ENCODE data around the gene HLCS. TPM values are rescaled to one million over a fixed set of nuclear protein-coding genes. Genes with fewer than 3 reads are reported as not detected.

Gene HLCS
- total RNA-seq, 1 donor from 2014 or later = 10.3 TPM

DNA sequence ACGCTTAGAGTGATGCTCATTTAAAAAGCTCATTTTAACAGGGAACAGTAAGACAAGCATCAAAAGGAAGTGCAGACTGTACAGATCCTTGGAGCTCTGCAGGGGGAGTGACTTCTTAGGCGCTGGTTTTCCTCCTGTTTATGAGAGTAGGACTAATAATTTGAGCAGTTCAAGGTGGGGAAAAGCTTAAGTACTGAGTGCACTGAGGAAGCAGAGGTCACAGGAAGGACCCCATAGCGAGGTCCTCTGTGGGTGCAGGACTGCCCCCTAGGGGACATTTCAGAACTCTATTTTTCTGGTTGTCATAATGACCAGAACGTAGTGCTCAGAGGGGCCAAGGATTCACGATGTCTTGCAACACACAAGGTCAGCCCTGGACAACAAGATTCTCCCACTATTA is 112.1 kb downstream of the HLCS start:
- H3K27ac ChIP-seq = no peak overlapping the region
- H3K27me3 ChIP-seq = no peaks in the 10 kb centered on the region
- intact Hi-C loops (cut with DNase I) = no loop called here
- no peak overlapping the region for H3K4me3 ChIP-seq
- no peaks in the 10 kb centered on the region for H3K4me1 ChIP-seq
- DNase-seq (ENCODE audit: extremely low spot score in 2 of 2) = no peak
- TF ChIP-seq POLR2A (IDR thresholded peaks at IDR 0.05) (no peak), POLR2AphosphoS5 (IDR thresholded peaks at IDR 0.05; ENCODE audit: insufficient read depth in 1 of 2, low read depth in 1 of 2) (no peak)
- TF ChIP-seq, protein P1, sequence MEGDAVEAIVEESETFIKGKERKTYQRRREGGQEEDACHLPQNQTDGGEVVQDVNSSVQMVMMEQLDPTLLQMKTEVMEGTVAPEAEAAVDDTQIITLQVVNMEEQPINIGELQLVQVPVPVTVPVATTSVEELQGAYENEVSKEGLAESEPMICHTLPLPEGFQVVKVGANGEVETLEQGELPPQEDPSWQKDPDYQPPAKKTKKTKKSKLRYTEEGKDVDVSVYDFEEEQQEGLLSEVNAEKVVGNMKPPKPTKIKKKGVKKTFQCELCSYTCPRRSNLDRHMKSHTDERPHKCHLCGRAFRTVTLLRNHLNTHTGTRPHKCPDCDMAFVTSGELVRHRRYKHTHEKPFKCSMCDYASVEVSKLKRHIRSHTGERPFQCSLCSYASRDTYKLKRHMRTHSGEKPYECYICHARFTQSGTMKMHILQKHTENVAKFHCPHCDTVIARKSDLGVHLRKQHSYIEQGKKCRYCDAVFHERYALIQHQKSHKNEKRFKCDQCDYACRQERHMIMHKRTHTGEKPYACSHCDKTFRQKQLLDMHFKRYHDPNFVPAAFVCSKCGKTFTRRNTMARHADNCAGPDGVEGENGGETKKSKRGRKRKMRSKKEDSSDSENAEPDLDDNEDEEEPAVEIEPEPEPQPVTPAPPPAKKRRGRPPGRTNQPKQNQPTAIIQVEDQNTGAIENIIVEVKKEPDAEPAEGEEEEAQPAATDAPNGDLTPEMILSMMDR (IDR thresholded peaks at IDR 0.05) = no peak
- H3K9me3 ChIP-seq = no peaks in the 10 kb centered on the region
- no peaks in the 10 kb centered on the region for H3K36me3 ChIP-seq

DNA sequence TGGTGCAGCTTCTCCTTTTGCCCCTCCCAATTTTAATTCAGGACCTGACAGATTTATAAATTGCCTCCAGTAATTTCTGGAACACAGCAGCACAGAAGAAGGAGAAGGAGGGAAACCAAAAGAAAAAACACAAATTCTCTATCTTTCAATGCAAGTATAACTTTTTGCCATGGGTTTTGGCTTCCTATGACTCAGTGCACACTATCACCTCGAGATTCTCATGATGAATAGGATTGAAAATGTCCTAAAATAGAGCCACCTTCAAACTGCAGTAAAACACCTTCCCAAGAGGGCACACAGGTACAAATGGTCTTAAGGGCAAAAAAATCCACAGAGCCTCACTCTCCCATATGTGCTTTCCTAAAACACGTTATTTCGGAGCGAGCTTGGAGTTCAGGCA is 113.6 kb downstream of the HLCS start:
- TF ChIP-seq POLR2AphosphoS5 (IDR thresholded peaks at IDR 0.05; ENCODE audit: insufficient read depth in 1 of 2, low read depth in 1 of 2) (no peak), POLR2A (IDR thresholded peaks at IDR 0.05) (no peak)
- TF ChIP-seq, protein P1 (IDR thresholded peaks at IDR 0.05) = no peak
- H3K27ac ChIP-seq = no peak overlapping the region
- no peaks in the 10 kb centered on the region for H3K4me1 ChIP-seq
- intact Hi-C loops (cut with DNase I) = no loop called here
- H3K27me3 ChIP-seq = no peaks in the 10 kb centered on the region
- no peaks in the 10 kb centered on the region for H3K36me3 ChIP-seq
- DNase-seq (ENCODE audit: extremely low spot score in 2 of 2) = no peak
- no peaks in the 10 kb centered on the region for H3K9me3 ChIP-seq
- H3K4me3 ChIP-seq = no peak overlapping the region

DNA sequence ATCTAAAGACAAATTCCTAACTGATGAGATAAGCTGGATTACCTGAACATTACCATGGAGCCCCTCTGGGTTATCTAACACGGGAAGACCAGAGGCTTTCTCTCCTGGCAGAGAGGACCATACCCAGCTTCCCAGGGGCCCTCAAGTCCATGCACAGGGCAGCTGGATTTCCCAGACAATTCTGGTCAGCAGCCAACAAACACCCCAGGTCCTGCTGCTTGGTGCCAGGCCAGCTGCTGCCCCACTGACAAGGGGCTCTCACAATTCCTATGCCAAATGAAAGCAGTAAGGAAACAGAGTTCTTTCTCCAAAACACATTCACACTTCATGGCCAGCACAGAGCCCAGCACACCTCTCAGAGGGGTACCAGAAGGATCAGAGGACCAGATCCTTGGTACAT is 114.2 kb downstream of the HLCS start:
- H3K4me1 ChIP-seq = no peaks in the 10 kb centered on the region
- no peaks in the 10 kb centered on the region for H3K9me3 ChIP-seq
- H3K4me3 ChIP-seq = no peak overlapping the region
- no peaks in the 10 kb centered on the region for H3K27me3 ChIP-seq
- intact Hi-C loops (cut with DNase I) = no loop called here
- H3K27ac ChIP-seq = no peak overlapping the region
- TF ChIP-seq, protein P1 (IDR thresholded peaks at IDR 0.05) = no peak
- TF ChIP-seq POLR2A (IDR thresholded peaks at IDR 0.05) = no peak
- no peak for TF ChIP-seq POLR2AphosphoS5 (IDR thresholded peaks at IDR 0.05; ENCODE audit: insufficient read depth in 1 of 2, low read depth in 1 of 2)
- no peak for DNase-seq (ENCODE audit: extremely low spot score in 2 of 2)
- H3K36me3 ChIP-seq = no peaks in the 10 kb centered on the region

DNA sequence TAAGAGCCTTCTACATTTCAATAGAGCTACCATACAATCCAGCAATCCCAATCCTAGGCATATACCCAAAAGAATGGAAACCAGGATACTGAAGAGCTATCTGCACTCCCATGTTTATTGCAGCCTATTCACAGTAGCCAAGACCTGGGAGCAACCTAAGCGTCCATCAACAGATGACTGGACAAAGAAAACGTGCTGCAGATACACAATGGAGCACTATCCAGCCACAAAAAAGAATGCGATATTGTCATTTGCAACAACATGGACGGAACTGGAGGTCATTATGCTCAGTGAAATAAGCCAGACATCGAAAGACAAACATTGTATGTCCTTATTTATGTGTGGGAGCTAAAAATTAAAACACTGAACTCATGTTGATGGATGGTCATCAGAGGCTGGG is 115.3 kb downstream of the HLCS start:
- intact Hi-C loops (cut with DNase I) = no loop called here

DNA sequence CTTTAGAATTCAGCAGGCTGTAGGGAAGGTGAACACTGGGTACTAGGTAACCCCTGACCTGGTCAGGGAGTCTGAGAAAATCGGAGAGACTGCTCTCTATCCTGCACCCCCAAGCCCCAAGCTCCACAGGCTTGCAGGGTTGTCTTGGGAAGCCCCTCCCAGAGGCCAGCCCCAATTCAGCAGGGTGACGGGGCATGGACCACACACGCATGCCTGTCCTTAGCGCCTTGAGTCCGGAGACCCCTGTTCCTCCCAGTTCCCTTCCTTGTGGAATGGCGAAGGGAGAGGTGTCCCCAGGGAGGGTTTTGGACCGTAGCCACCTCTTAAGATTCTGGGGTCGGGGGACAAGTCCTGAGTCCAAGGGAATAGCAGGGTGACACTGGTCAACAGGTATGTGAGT is 116.1 kb downstream of the HLCS start:
- no peaks in the 10 kb centered on the region for H3K9me3 ChIP-seq
- H3K27me3 ChIP-seq = no peaks in the 10 kb centered on the region
- TF ChIP-seq POLR2AphosphoS5 (IDR thresholded peaks at IDR 0.05; ENCODE audit: insufficient read depth in 1 of 2, low read depth in 1 of 2) (no peak), POLR2A (IDR thresholded peaks at IDR 0.05) (no peak)
- TF ChIP-seq, protein P1 (IDR thresholded peaks at IDR 0.05) = no peak
- H3K36me3 ChIP-seq = no peaks in the 10 kb centered on the region
- intact Hi-C loops (cut with DNase I) = no loop called here
- H3K4me1 ChIP-seq = no peaks in the 10 kb centered on the region
- H3K4me3 ChIP-seq = no peak overlapping the region
- no peak overlapping the region for H3K27ac ChIP-seq
- DNase-seq (ENCODE audit: extremely low spot score in 2 of 2) = no peak

More for the DNA sequence above, 115.3 kb downstream of the HLCS start:
- no peak overlapping the region for H3K4me3 ChIP-seq
- TF ChIP-seq POLR2A (IDR thresholded peaks at IDR 0.05) (no peak), POLR2AphosphoS5 (IDR thresholded peaks at IDR 0.05; ENCODE audit: insufficient read depth in 1 of 2, low read depth in 1 of 2) (no peak)
- TF ChIP-seq, protein P1 (IDR thresholded peaks at IDR 0.05) = no peak
- no peak for DNase-seq (ENCODE audit: extremely low spot score in 2 of 2)
- no peaks in the 10 kb centered on the region for H3K9me3 ChIP-seq
- no peaks in the 10 kb centered on the region for H3K27me3 ChIP-seq
- H3K27ac ChIP-seq = no peak overlapping the region
- no peaks in the 10 kb centered on the region for H3K4me1 ChIP-seq
- H3K36me3 ChIP-seq = no peaks in the 10 kb centered on the region
